GM12891 (cell line): ENCODE results near the gene MAGEA6. TPM values are rescaled to one million over a fixed set of nuclear protein-coding genes. Genes with fewer than 3 reads are reported as not detected.
"Not testable (repeated sequence)": the region's sequence is repeated elsewhere in the genome, so short reads cannot be mapped to it uniquely, and the experiment has no call there.

Source experiments
- DNase-seq: peaks from one replicate; pipeline ENCODE4 v3.0.0; 2011; ENCODE audit warnings: low spot score; ENCODE audit not compliant: insufficient read length
- FAIRE-seq: peaks from 2 replicates; lab custom pipeline; 2011; peaks lifted over from hg19 to GRCh38; lab: Jason Lieb, UNC
- PAX5 ChIP-seq: IDR thresholded peaks from 2 replicates; pipeline ENCODE4 v1.6.1; 2011; ENCODE audit warnings: low read length, moderate library complexity, mild to moderate bottlenecking; ENCODE audit not compliant: insufficient read depth, severe bottlenecking
- POLR2A ChIP-seq: IDR thresholded peaks from 2 replicates; pipeline ENCODE4 v1.6.1; 2011; ENCODE audit warnings: low read depth, low read length, control low read depth
- POLR2AphosphoS5 ChIP-seq: IDR thresholded peaks from 2 replicates; pipeline ENCODE4 v1.6.1; 2011; ENCODE audit warnings: low read depth, low read length, control low read depth
- POU2F2 ChIP-seq: IDR thresholded peaks from 2 replicates; pipeline ENCODE4 v1.6.1; 2011; ENCODE audit warnings: low read depth, mild to moderate bottlenecking, control low read depth, low read length, moderate library complexity
- SPI1 ChIP-seq: IDR thresholded peaks from 2 replicates; pipeline ENCODE4 v1.6.1; 2011; ENCODE audit warnings: low read depth, low read length, control low read depth
- TAF1 ChIP-seq: IDR thresholded peaks from 2 replicates; pipeline ENCODE4 v1.6.1; 2011; ENCODE audit warnings: low read depth, low read length, control low read depth
- polyA plus RNA-seq: library from polyadenylated mRNA; unstranded; fragments of >200 nt; gene quantifications from one replicate; pipeline ENCODE4 v1.2.1, GENCODE V29; 2012; ENCODE audit warnings: low read depth, missing spikeins, inconsistent platforms; ENCODE audit not compliant: missing spikeins

Gene MAGEA6
- polyA plus RNA-seq = not detected

- peak; percentile 68 for FAIRE-seq
- not testable (repeated sequence) for DNase-seq
These were observed at the start of gene MAGEA6 for GRCh38 chrX:152769549-152770289. Gene MAGEA6, minus strand, starts transcription at chrX:152769689. Its CDS starts 2,039 bp downstream, at chrX:152767650.

- FAIRE-seq (no peak), DNase-seq (no peak)
- no peak for TF ChIP-seq POU2F2
- TF ChIP-seq TAF1 = no peak
- TF ChIP-seq PAX5 = no peak
- TF ChIP-seq POLR2AphosphoS5 = no peak
- TF ChIP-seq SPI1 = no peak
- no peak for TF ChIP-seq POLR2A
These were observed 49.8 kb upstream of the MAGEA6 start for GRCh38 chrX:152819266-152819665.

GRCh38 chrX:152818356-152818755 is 48.9 kb upstream of the MAGEA6 start:
- TF ChIP-seq POLR2A (no peak), POU2F2 (no peak), POLR2AphosphoS5 (no peak), PAX5 (no peak), SPI1 (no peak), TAF1 (no peak)
- FAIRE-seq = no peak
- DNase-seq = no peak

- no peak for FAIRE-seq
- no peak for TF ChIP-seq POLR2A
- no peak for TF ChIP-seq POU2F2
- no peak for TF ChIP-seq PAX5
- TF ChIP-seq TAF1 = no peak
- no peak for TF ChIP-seq SPI1
- TF ChIP-seq POLR2AphosphoS5 = no peak
- DNase-seq = no peak
These were observed 47.7 kb upstream of the MAGEA6 start for GRCh38 chrX:152817078-152817764.

- FAIRE-seq (no peak), DNase-seq (no peak)
- TF ChIP-seq POLR2AphosphoS5 (no peak), TAF1 (no peak), PAX5 (no peak), POU2F2 (no peak), SPI1 (no peak)
These were observed 44.6 kb upstream of the MAGEA6 start for GRCh38 chrX:152814048-152814447.

- DNase-seq (no peak), FAIRE-seq (no peak)
- TF ChIP-seq POLR2A (no peak), PAX5 (no peak), SPI1 (no peak), POLR2AphosphoS5 (no peak), POU2F2 (no peak), TAF1 (no peak)
These were observed 43.7 kb upstream of the MAGEA6 start for GRCh38 chrX:152813206-152813605.

- no peak for DNase-seq
- FAIRE-seq = no peak
- TF ChIP-seq SPI1 (no peak), POU2F2 (no peak), POLR2AphosphoS5 (no peak)
These were observed 40.9 kb upstream of the MAGEA6 start for GRCh38 chrX:152810403-152810802.

- no peak for DNase-seq
- TF ChIP-seq PAX5 = no peak
- no peak for TF ChIP-seq POLR2A
- no peak for TF ChIP-seq TAF1
- TF ChIP-seq POU2F2 = no peak
- TF ChIP-seq POLR2AphosphoS5 = no peak
- TF ChIP-seq SPI1 = no peak
- no peak for FAIRE-seq
These were observed 36.5 kb upstream of the MAGEA6 start for GRCh38 chrX:152806035-152806434.

GRCh38 chrX:152798945-152799344 is 29.5 kb upstream of the MAGEA6 start:
- TF ChIP-seq POU2F2 (no peak), SPI1 (no peak), TAF1 (no peak), PAX5 (no peak), POLR2AphosphoS5 (no peak), POLR2A (no peak)
- FAIRE-seq (peak; percentile 51), DNase-seq (no peak)

GRCh38 chrX:152787062-152787461 is 17.6 kb upstream of the MAGEA6 start:
- peak; percentile 97 for FAIRE-seq
- not testable (repeated sequence) for DNase-seq

- DNase-seq, FAIRE-seq: not testable (repeated sequence)
These were observed 2.9 kb downstream of the MAGEA6 start for GRCh38 chrX:152766562-152766961.

GRCh38 chrX:152761582-152761981 is 7.9 kb downstream of the MAGEA6 start:
- not testable (repeated sequence) for FAIRE-seq, DNase-seq

GRCh38 chrX:152759544-152759943 is 9.9 kb downstream of the MAGEA6 start:
- not testable (repeated sequence) for FAIRE-seq, DNase-seq

- DNase-seq, FAIRE-seq: not testable (repeated sequence)
These were observed 10.6 kb downstream of the MAGEA6 start, which contains the start of gene CSAG3 for GRCh38 chrX:152758918-152759317. Gene CSAG3, plus strand, starts transcription at chrX:152759218.

- not testable (repeated sequence) for FAIRE-seq, DNase-seq
These were observed 14.6 kb downstream of the MAGEA6 start for GRCh38 chrX:152754871-152755270.
